ENCODE data around the gene ERI3. TPM values are rescaled to one million over a fixed set of nuclear protein-coding genes. Genes with fewer than 3 reads are reported as not detected.

ERI3 gene
- total and polyA plus RNA-seq, 2 experiments from 2014 or later: 59.4 to 93.2 TPM

DNA sequence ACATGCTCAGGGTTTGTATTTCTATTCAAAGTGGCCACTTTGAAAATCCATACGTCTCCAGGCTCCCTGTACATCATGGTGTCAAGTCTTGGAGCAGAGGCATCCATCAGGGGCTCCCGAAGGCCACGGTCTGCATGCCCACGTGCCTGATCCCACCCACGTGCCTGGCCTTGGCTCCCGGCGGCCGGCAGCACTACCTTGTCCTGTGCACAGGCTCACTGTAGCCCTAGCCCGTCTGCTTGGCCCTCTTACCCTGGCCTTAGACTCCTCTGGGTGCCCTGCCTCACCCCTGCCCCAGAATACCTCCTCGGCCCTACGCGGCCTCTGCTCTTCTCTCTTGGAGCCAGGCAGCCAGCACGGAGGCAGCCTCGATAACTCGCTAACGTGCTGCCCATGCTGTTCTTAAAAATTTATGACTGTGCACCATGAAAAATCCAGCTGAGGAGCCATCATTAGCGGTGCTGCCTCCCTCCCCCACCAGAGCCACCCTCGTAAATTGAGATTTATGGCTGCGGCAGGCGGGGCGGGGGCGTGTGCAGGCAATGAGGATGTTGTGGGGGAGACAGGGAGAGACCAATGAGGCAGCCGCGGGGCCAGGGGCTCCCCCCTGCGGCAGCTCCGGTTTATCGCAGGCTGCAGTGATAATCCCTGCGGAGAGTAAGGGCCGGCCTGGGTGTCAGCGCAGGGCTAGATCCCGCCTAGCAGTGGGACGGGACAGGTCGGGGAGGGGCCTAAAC is 117.2 kb downstream of the ERI3 start:
- H3K27me3 ChIP-seq: no peaks in the 10 kb centered on the region
- H3K4me3 ChIP-seq: no peak overlapping the region
- no peaks in the 10 kb centered on the region for H3K9me2 ChIP-seq (replicated peaks; ENCODE audit: insufficient read depth)
- H3K9me3 ChIP-seq (ENCODE audit: low read depth): no peaks in the 10 kb centered on the region
- H4K20me1 ChIP-seq (ENCODE audit: insufficient read depth, poor library complexity, severe bottlenecking): no peaks in the 10 kb centered on the region
- peaks cover 37% of the 10 kb centered on the region for H3K4me1 ChIP-seq (ENCODE audit: insufficient read depth)
- no peaks in the 10 kb centered on the region for H3K79me2 ChIP-seq
- TF ChIP-seq, protein P1, sequence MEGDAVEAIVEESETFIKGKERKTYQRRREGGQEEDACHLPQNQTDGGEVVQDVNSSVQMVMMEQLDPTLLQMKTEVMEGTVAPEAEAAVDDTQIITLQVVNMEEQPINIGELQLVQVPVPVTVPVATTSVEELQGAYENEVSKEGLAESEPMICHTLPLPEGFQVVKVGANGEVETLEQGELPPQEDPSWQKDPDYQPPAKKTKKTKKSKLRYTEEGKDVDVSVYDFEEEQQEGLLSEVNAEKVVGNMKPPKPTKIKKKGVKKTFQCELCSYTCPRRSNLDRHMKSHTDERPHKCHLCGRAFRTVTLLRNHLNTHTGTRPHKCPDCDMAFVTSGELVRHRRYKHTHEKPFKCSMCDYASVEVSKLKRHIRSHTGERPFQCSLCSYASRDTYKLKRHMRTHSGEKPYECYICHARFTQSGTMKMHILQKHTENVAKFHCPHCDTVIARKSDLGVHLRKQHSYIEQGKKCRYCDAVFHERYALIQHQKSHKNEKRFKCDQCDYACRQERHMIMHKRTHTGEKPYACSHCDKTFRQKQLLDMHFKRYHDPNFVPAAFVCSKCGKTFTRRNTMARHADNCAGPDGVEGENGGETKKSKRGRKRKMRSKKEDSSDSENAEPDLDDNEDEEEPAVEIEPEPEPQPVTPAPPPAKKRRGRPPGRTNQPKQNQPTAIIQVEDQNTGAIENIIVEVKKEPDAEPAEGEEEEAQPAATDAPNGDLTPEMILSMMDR (IDR thresholded peaks at IDR 0.05; ENCODE audit: poor library complexity): peak; percentile 68
- no peak for TF ChIP-seq EZH2 (IDR thresholded peaks at IDR 0.05; ENCODE audit: borderline replicate concordance)
- peak; percentile 88 for DNase-seq (ENCODE audit: low spot score)
- H3K4me2 ChIP-seq: peak overlapping the region; percentile 67
- no peaks in the 10 kb centered on the region for H3K36me3 ChIP-seq (replicated peaks; ENCODE audit: insufficient read depth, low read depth)
- H2AFZ ChIP-seq: no peak overlapping the region
- H3K27ac ChIP-seq: peak overlapping the region; percentile 93
- 41% methylated on average over 29 of the region's 33 CpGs for WGBS (ENCODE audit: low lambda C conversion rate, missing lambda C conversion rate)

DNA sequence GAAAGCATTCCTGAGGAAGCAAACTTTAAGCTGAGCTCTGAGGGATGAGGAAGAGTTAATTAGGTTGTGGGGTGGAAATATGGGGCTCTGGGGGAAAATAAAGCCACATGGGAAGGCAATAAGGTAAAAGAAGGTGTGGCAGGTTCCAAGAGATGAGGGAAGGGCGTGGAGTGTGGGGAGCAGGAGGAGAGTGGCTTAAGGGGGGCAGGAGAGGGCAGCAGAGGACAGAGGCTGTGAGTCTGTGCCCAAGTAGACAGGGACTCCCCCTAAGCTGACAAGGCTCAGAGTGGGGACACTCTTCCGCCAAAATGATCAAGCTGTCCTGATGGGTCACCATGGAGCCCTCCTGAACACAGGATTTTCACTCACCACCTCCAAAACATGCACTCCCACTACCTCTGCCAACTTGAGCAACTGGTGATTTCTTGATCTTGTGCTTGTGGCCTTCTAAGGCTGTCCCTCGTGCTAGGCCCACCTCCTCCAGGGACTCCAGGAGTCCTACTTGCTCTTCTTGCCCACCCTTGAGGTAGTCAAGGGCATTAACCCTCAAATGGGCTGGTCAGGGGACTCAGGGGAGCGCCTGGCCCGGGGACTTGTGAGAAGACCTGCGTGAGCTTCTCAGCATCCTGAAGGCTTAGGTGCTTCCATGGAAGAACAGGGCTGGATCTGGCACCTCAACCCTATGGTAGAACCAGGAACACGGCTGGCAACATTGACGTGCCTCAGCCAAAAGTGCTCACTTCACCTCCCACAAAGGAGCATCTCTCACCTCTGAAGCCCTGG is 118.4 kb downstream of the ERI3 start:
- Histone ChIP-seq H3K4me2 (no peak overlapping the region), H3K36me3 (replicated peaks; ENCODE audit: insufficient read depth, low read depth) (no peaks in the 10 kb centered on the region), H3K79me2 (no peaks in the 10 kb centered on the region), H3K4me1 (ENCODE audit: insufficient read depth) (peaks cover 37% of the 10 kb centered on the region), H4K20me1 (ENCODE audit: insufficient read depth, poor library complexity, severe bottlenecking) (no peaks in the 10 kb centered on the region), H3K9me3 (ENCODE audit: low read depth) (no peaks in the 10 kb centered on the region), H3K4me3 (no peak overlapping the region), H3K27me3 (no peaks in the 10 kb centered on the region), H2AFZ (no peak overlapping the region), H3K27ac (no peak overlapping the region), H3K9me2 (replicated peaks; ENCODE audit: insufficient read depth) (no peaks in the 10 kb centered on the region)
- TF ChIP-seq, protein P1 (IDR thresholded peaks at IDR 0.05; ENCODE audit: poor library complexity): no peak
- no peak for DNase-seq (ENCODE audit: low spot score)
- 85% methylated on average over 8 of the region's 8 CpGs for WGBS (ENCODE audit: low lambda C conversion rate, missing lambda C conversion rate)

DNA sequence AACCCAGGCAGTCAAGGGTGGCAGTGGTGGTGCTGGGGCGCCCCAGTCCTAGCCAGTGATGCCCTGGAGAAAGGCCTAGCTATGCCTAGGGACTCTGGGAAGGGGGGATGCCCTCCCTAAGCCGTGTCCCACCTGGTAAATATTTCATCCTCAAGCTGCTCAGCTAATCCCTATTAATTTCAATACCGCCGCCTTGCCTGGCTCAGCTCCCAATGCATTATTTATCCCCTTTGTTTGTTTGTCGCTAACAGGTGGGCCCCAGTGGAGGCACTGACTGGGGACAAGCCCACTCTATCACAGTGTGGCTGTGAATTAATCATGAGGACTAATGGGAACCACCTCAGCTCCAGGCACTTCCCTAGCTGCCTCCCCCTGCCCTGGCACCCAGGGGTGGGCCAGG is 119.2 kb downstream of the ERI3 start:
- no peaks in the 10 kb centered on the region for H3K36me3 ChIP-seq (replicated peaks; ENCODE audit: insufficient read depth, low read depth)

More for the DNA sequence above, 119.2 kb downstream of the ERI3 start:
- Histone ChIP-seq H3K4me3 (no peak overlapping the region), H3K4me2 (no peak overlapping the region), H3K9me3 (ENCODE audit: low read depth) (no peaks in the 10 kb centered on the region), H3K4me1 (ENCODE audit: insufficient read depth) (peaks cover 36% of the 10 kb centered on the region), H3K27ac (no peak overlapping the region), H3K27me3 (no peaks in the 10 kb centered on the region), H3K9me2 (replicated peaks; ENCODE audit: insufficient read depth) (no peaks in the 10 kb centered on the region), H3K79me2 (no peaks in the 10 kb centered on the region), H4K20me1 (ENCODE audit: insufficient read depth, poor library complexity, severe bottlenecking) (no peaks in the 10 kb centered on the region), H2AFZ (no peak overlapping the region)
- TF ChIP-seq EZH2 (IDR thresholded peaks at IDR 0.05; ENCODE audit: borderline replicate concordance): no peak
- TF ChIP-seq EZH2phosphoT487 (IDR thresholded peaks at IDR 0.05; ENCODE audit: low read depth, severe bottlenecking, unreplicated experiment): no peak
- TF ChIP-seq, protein P1 (IDR thresholded peaks at IDR 0.05; ENCODE audit: poor library complexity): no peak
- DNase-seq (ENCODE audit: low spot score): no peak
- WGBS (ENCODE audit: low lambda C conversion rate, missing lambda C conversion rate): 95% methylated on average over 5 of the region's 5 CpGs
